Activated CD8-positive, alpha-beta memory T cell treated with anti-CD3 and anti-CD28 coated beads, Interleukin-2, amount 50 U/mL, for 4 hours (primary cell): ENCODE measurements around the gene BTLA.
"Not testable (repeated sequence)": the region's sequence is repeated elsewhere in the genome, so short reads cannot be mapped to it uniquely, and the experiment has no call there.

Source experiments
- DNase-seq: peaks from one replicate; pipeline ENCODE4 v3.0.0-alpha.2; 2020

Gene BTLA

GRCh38 chr3:112498914-112499711 lies at the start of gene BTLA:
TSS of gene BTLA (minus strand) at chr3:112499472. CDS start at chr3:112499358, 114 bp downstream.
- DNase-seq: no peak

GRCh38 chr3:112546216-112546759 lies 47.0 kb upstream of the BTLA start:
- DNase-seq: no peak

GRCh38 chr3:112539825-112540650 lies 40.8 kb upstream of the BTLA start:
- no peak for DNase-seq

- DNase-seq: no peak
Observed at GRCh38 chr3:112531358-112531781, 32.1 kb upstream of the BTLA start.

- no peak for DNase-seq
Observed at GRCh38 chr3:112530573-112530972, 31.3 kb upstream of the BTLA start.

- not testable (repeated sequence) for DNase-seq
Observed at GRCh38 chr3:112524127-112524526, 24.9 kb upstream of the BTLA start.

GRCh38 chr3:112519424-112520001 lies 20.2 kb upstream of the BTLA start:
- no peak for DNase-seq

GRCh38 chr3:112518970-112519369 lies 19.7 kb upstream of the BTLA start:
- not testable (repeated sequence) for DNase-seq

GRCh38 chr3:112514527-112515128 lies 15.4 kb upstream of the BTLA start:
- no peak for DNase-seq

- no peak for DNase-seq
Observed at GRCh38 chr3:112512320-112512719, 13.0 kb upstream of the BTLA start.

- no peak for DNase-seq
Observed at GRCh38 chr3:112508860-112509259, 9.6 kb upstream of the BTLA start.

- no peak for DNase-seq
Observed at GRCh38 chr3:112508261-112508660, 9.0 kb upstream of the BTLA start.

- DNase-seq: no peak
Observed at GRCh38 chr3:112505907-112506306, 6.6 kb upstream of the BTLA start.

GRCh38 chr3:112504123-112504522 lies 4.9 kb upstream of the BTLA start:
- no peak for DNase-seq

- DNase-seq: no peak
Observed at GRCh38 chr3:112503304-112503972, 4.2 kb upstream of the BTLA start.

GRCh38 chr3:112500621-112501020 lies 1.3 kb upstream of the BTLA start:
- no peak for DNase-seq

GRCh38 chr3:112497897-112498548 lies 1.2 kb downstream of the BTLA start:
- no peak for DNase-seq

GRCh38 chr3:112496366-112497067 lies 2.8 kb downstream of the BTLA start:
- DNase-seq: no peak

GRCh38 chr3:112494448-112494767 lies 4.9 kb downstream of the BTLA start:
- not testable (repeated sequence) for DNase-seq

- DNase-seq: no peak
Observed at GRCh38 chr3:112492124-112492523, 7.1 kb downstream of the BTLA start.

GRCh38 chr3:112491373-112491772 lies 7.9 kb downstream of the BTLA start:
- no peak for DNase-seq
